OCI-LY1 (cell line): ENCODE results near the gene RPS15A.

Experiments
- H2AFZ ChIP-seq: fragments of 200-600 bp; sonication (generic), shearing (Covaris generic); 2 replicates; pipeline ENCODE4 v1.6.0; 2014; ENCODE audit warnings: antibody characterized with exemption, mild to moderate bottlenecking, low read length
- H3F3A ChIP-seq: fragments of 200-600 bp; sonication (generic), shearing (Covaris generic); 2 replicates; pipeline ENCODE4 v1.6.0; 2014; ENCODE audit warnings: mild to moderate bottlenecking, antibody characterized with exemption, low read length, moderate library complexity; ENCODE audit not compliant: insufficient read depth
- H3K27ac ChIP-seq: fragments of 200-600 bp; sonication (generic); 2 replicates; pipeline ENCODE4 v1.5.1; 2014; ENCODE audit warnings: low read length, mixed run types, mild to moderate bottlenecking, low read depth; ENCODE audit not compliant: poor library complexity, severe bottlenecking
- H3K27me3 ChIP-seq: fragments of 200-600 bp; sonication (generic); 2 replicates; pipeline ENCODE4 v1.6.0; 2014; ENCODE audit warnings: antibody characterized with exemption, mild to moderate bottlenecking, low read length, moderate library complexity; ENCODE audit not compliant: insufficient read depth
- H3K36me3 ChIP-seq: fragments of 200-600 bp; sonication (generic); 2 replicates; pipeline ENCODE4 v1.6.1; 2014; ENCODE audit warnings: mild to moderate bottlenecking, antibody characterized with exemption, low read length, moderate library complexity, mixed read lengths; ENCODE audit not compliant: insufficient read depth
- H3K4me1 ChIP-seq: fragments of 200-600 bp; sonication (generic); 2 replicates; pipeline ENCODE4 v1.5.1; 2014; ENCODE audit warnings: mild to moderate bottlenecking, low read length, moderate library complexity; ENCODE audit not compliant: insufficient read depth, severe bottlenecking
- H3K4me2 ChIP-seq: fragments of 200-600 bp; sonication (generic), shearing (Covaris generic); 2 replicates; pipeline ENCODE4 v1.6.1; 2014; ENCODE audit warnings: low read length
- H3K4me3 ChIP-seq: fragments of 200-600 bp; sonication (generic); 2 replicates; pipeline ENCODE4 v1.5.1; 2014; ENCODE audit warnings: low read length, low read depth, mild to moderate bottlenecking, mixed read lengths; ENCODE audit not compliant: poor library complexity, severe bottlenecking
- H3K79me2 ChIP-seq: fragments of 200-600 bp; shearing (Covaris generic); 2 replicates; pipeline ENCODE4 v1.6.1; 2016; ENCODE audit warnings: mixed run types, low read length, mixed read lengths; ENCODE audit not compliant: insufficient read depth
- H3K9ac ChIP-seq: fragments of 200-600 bp; sonication (generic), shearing (Covaris generic); 2 replicates; pipeline ENCODE4 v1.6.1; 2014; ENCODE audit warnings: mild to moderate bottlenecking, low read length, mixed read lengths
- H3K9me2 ChIP-seq: fragments of 200-600 bp; sonication (generic), shearing (Covaris generic); 2 replicates; pipeline ENCODE4 v1.6.1; 2014; ENCODE audit warnings: low read depth, mild to moderate bottlenecking, low read length, mixed read lengths
- H3K9me3 ChIP-seq: fragments of 200-600 bp; shearing (Covaris generic); 2 replicates; pipeline ENCODE4 v1.6.1; 2014; ENCODE audit warnings: low read length, mixed read lengths
- H4K20me1 ChIP-seq: fragments of 200-600 bp; sonication (generic), shearing (Covaris generic); 2 replicates; pipeline ENCODE4 v1.6.0; 2016; ENCODE audit warnings: mild to moderate bottlenecking, low read length; ENCODE audit not compliant: insufficient read depth
- CTCF ChIP-seq: fragments of 200-600 bp; sonication (generic), shearing (Covaris generic); IDR thresholded peaks from 2 replicates; pipeline ENCODE4 v1.5.1; 2017; ENCODE audit warnings: mild to moderate bottlenecking, antibody characterized with exemption, low read length, moderate library complexity, mixed read lengths
- EZH2 ChIP-seq: fragments of 200-600 bp; sonication (generic), shearing (Covaris generic); IDR thresholded peaks from 2 replicates; pipeline ENCODE4 v1.8.0; 2017; ENCODE audit warnings: borderline replicate concordance, mixed run types, mild to moderate bottlenecking, antibody characterized with exemption, low read length, moderate library complexity, mixed read lengths

Gene RPS15A

GRCh38 chr16:18816286-18816685, 26.2 kb upstream of the RPS15A start:
- no peaks in the 10 kb centered on the region for H4K20me1 ChIP-seq
- no peak for TF ChIP-seq CTCF
- TF ChIP-seq EZH2, result no peak
- H3K4me1 ChIP-seq, result no peaks in the 10 kb centered on the region
- no peaks in the 10 kb centered on the region for H3K9me2 ChIP-seq
- no peak overlapping the region for H3K4me3 ChIP-seq
- H3K9me3 ChIP-seq, result no peaks in the 10 kb centered on the region
- no peak overlapping the region for H3K4me2 ChIP-seq
- H3K36me3 ChIP-seq, result peaks cover 83% of the 10 kb centered on the region
- H3F3A ChIP-seq, result no peaks in the 10 kb centered on the region
- no peaks in the 10 kb centered on the region for H3K79me2 ChIP-seq
- H2AFZ ChIP-seq, result no peak overlapping the region
- H3K9ac ChIP-seq, result no peak overlapping the region
- H3K27me3 ChIP-seq, result no peaks in the 10 kb centered on the region
- no peak overlapping the region for H3K27ac ChIP-seq

GRCh38 chr16:18811925-18812324, 21.8 kb upstream of the RPS15A start:
- Histone ChIP-seq H3K4me3 (no peak overlapping the region), H3K9ac (no peak overlapping the region), H3K79me2 (no peaks in the 10 kb centered on the region), H4K20me1 (no peaks in the 10 kb centered on the region), H3K27me3 (no peaks in the 10 kb centered on the region), H3K9me2 (no peaks in the 10 kb centered on the region), H2AFZ (no peak overlapping the region), H3K27ac (no peak overlapping the region), H3K4me2 (no peak overlapping the region), H3K36me3 (peaks cover 85% of the 10 kb centered on the region), H3K4me1 (no peaks in the 10 kb centered on the region), H3K9me3 (no peaks in the 10 kb centered on the region), H3F3A (no peaks in the 10 kb centered on the region)
- TF ChIP-seq EZH2 (no peak), CTCF (no peak)

- no peak overlapping the region for H3K9ac ChIP-seq
- no peaks in the 10 kb centered on the region for H3F3A ChIP-seq
- H3K79me2 ChIP-seq, result no peaks in the 10 kb centered on the region
- H3K9me3 ChIP-seq, result no peaks in the 10 kb centered on the region
- peaks cover 79% of the 10 kb centered on the region for H3K36me3 ChIP-seq
- H3K4me2 ChIP-seq, result no peak overlapping the region
- no peaks in the 10 kb centered on the region for H3K9me2 ChIP-seq
- no peaks in the 10 kb centered on the region for H4K20me1 ChIP-seq
- no peak overlapping the region for H3K27ac ChIP-seq
- H3K4me3 ChIP-seq, result no peak overlapping the region
- H2AFZ ChIP-seq, result no peak overlapping the region
- no peak for TF ChIP-seq EZH2
- no peak for TF ChIP-seq CTCF
- no peaks in the 10 kb centered on the region for H3K27me3 ChIP-seq
- H3K4me1 ChIP-seq, result peaks cover 21% of the 10 kb centered on the region
Observed at GRCh38 chr16:18809165-18809564, 19.0 kb upstream of the RPS15A start.
